ENCODE data around the gene PVR.
"Not testable (repeated sequence)": the region's sequence is repeated elsewhere in the genome, so short reads cannot be mapped to it uniquely, and the experiment has no call there.

Gene PVR

DNA sequence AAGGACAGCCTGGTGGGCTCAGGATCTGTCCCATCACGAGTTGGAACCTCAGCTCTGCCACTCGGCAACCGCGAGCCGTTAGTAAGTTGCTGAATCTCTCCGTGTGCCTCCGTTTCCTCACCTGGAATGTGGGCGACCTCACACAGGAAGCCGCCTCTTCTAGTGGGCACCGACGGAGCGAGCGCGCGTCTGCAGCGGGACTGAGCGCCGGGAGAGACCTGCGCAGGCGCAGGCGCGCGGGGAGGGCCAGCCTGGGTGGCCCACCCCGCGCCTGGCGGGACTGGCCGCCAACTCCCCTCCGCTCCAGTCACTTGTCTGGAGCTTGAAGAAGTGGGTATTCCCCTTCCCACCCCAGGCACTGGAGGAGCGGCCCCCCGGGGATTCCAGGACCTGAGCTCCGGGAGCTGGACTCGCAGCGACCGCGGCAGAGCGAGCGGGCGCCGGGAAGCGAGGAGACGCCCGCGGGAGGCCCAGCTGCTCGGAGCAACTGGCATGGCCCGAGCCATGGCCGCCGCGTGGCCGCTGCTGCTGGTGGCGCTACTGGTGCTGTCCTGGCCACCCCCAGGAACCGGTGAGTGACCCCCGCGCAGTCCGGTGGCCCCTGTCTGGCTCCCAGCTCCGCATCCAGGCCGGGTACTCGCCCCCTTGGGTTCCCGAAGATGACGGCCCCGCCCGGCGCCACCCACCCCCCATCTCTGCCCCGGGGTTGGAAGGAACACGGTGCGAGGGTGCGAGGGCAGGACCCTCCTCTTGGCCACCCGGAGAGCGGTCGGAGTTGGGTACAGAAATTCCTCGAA is at the start of gene PVR:
Gene PVR (plus strand): TSS at position 306 of the 797 bp plus-strand sequence. CDS start 187 bp downstream, at position 493.
- peak; percentile 17 to 50 (median 21) for DNase-seq (ENCODE audit: low read depth in 2 of 3, low spot score in 1 of 3)

GRCh38 chr19:44596428-44597130 is 47.1 kb upstream of the PVR start:
- DNase-seq (ENCODE audit: low read depth in 2 of 3, low spot score in 1 of 3): no peak

DNA sequence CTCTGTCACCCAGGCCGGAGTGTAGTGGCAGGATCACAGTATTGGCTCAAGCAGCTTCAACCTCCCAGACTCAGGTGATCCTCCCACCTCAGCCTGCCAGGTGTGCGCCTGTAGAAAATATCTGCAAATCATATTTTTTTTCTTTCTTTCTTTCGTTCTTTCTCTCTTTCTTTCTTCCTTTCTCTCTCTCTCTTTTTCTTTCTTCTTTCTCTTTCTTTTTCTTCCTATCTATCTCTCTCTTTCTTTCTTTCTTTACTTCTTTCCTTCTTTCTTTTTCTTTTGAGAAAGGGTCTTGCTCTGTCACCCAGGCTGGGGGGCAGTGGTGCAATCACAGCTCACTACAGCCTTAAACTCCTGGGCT is 46.6 kb upstream of the PVR start:
- DNase-seq (ENCODE audit: low read depth in 2 of 3, low spot score in 1 of 3): no peak

DNA sequence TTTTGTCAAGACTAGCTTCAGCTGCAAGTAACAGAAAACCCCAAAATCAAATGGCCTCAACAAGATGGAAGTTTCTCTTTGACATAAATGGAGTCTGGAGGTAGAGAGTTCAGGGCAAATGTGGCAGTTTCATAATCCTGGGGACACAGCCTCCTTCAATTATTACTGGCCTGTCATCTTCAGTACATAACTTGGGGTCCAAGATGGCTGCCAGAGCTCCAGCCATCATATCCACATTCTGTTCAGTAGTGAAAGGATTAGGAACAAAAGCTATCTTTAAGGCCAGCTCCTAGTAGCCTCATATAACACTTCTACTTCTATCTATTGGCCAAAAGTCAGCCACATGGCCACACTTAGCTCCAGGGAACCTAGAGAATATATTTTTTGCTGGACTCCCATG is 45.4 kb upstream of the PVR start:
- no peak for DNase-seq (ENCODE audit: low read depth in 2 of 3, low spot score in 1 of 3)

DNA sequence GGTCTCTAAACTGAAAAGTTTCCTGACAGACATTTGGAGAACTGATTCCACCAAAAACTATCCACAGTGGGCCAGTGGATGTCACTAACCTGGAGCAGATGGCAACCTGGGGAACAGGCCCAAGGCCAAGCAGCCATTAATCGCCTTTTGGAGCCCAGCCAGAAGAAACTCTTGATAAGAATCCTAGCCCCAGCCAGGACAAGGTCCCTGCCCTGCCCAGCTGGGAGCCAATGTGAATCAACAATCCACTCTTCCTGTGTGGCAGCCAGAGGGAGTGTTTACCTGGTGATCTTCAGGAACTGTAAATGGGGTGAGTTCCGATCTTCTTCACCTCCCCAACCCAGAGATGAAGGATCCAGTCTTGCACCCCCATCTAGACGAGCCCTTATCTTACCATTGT is 44.8 kb upstream of the PVR start:
- no peak for DNase-seq (ENCODE audit: low read depth in 2 of 3, low spot score in 1 of 3)

DNA sequence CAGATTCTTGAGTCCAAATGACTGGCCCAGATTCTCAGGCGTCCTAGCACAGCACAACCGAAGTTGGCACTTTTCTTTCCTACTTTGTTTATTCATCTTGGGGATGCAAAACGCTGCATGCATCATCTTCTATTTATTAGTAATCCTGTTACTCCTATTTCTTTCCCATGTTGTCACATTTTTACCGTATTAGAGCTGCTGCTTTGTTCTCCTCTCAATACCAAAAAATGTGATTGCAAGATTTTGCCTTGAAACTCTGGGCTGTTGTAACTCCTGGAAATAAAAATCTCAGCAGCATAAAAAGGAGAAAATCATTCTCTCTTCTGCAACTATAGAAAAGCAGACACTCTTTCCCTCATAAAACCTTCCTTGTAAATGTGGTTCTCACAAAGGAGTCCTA is 43.2 kb upstream of the PVR start:
- no peak for DNase-seq (ENCODE audit: low read depth in 2 of 3, low spot score in 1 of 3)

GRCh38 chr19:44602081-44602480 is 41.6 kb upstream of the PVR start:
- no peak for DNase-seq (ENCODE audit: low read depth in 2 of 3, low spot score in 1 of 3)

GRCh38 chr19:44603201-44603945 is 40.3 kb upstream of the PVR start:
- DNase-seq (ENCODE audit: low read depth in 2 of 3, low spot score in 1 of 3): no peak

DNA sequence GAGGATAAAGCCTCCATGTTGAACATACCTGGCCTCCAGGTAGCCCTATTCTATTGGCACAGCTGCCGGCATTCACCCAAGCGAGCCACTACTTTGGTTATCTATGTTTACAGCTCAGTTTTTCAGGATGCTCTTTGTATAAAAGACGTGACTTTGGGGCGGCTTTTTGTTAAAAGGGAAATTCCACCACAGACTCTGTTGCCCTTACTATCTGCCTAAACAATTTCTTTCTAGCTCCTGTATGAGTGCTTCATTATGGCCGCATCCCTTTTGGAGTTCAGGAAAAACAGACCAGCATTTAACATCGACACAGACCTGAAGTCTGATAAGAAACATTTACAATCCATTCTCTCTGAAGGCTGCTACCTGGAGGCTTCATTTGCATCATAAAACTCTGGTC is 39.5 kb upstream of the PVR start:
- no peak for DNase-seq (ENCODE audit: low read depth in 2 of 3, low spot score in 1 of 3)

- DNase-seq (ENCODE audit: low read depth in 2 of 3, low spot score in 1 of 3): no peak
These were observed 38.2 kb upstream of the PVR start for GRCh38 chr19:44605547-44605946.

- DNase-seq (ENCODE audit: low read depth in 2 of 3, low spot score in 1 of 3): no peak
These were observed 36.7 kb upstream of the PVR start for GRCh38 chr19:44607049-44607448.

GRCh38 chr19:44607917-44608316 is 35.8 kb upstream of the PVR start:
- DNase-seq (ENCODE audit: low read depth in 2 of 3, low spot score in 1 of 3): no peak

GRCh38 chr19:44608391-44608821 is 35.3 kb upstream of the PVR start:
- no peak for DNase-seq (ENCODE audit: low read depth in 2 of 3, low spot score in 1 of 3)

GRCh38 chr19:44609219-44609618 is 34.5 kb upstream of the PVR start:
- no peak for DNase-seq (ENCODE audit: low read depth in 2 of 3, low spot score in 1 of 3)

GRCh38 chr19:44610497-44610896 is 33.2 kb upstream of the PVR start:
- DNase-seq (ENCODE audit: low read depth in 2 of 3, low spot score in 1 of 3): not testable (repeated sequence)

GRCh38 chr19:44611812-44612295 is 31.9 kb upstream of the PVR start:
- no peak for DNase-seq (ENCODE audit: low read depth in 2 of 3, low spot score in 1 of 3)

GRCh38 chr19:44613295-44614178 is 30.2 kb upstream of the PVR start, which contains the start of gene IGSF23:
IGSF23 (plus strand) TSS chr19:44613563; CDS start chr19:44613646, 83 bp downstream.
- DNase-seq (ENCODE audit: low read depth in 2 of 3, low spot score in 1 of 3): no peak

DNA sequence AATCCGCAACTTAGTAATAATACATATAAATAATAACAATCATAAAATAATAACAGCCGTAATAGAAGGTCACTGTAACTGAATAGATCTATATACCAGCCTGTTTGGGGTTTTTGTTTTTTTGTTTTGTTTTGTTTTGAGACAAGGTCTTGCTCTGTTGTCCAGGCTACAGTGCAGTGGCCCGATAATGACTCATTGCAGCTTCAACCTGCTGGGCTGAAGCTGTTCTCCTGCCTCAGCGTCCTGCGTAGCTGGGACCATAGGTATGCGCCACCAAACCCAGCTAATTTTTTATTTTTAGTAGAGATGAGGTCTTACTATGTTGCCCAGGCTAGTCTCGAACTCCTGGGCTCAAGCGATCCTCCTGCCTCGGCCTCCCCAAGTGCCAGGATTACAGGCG is 29.4 kb upstream of the PVR start:
- DNase-seq (ENCODE audit: low read depth in 2 of 3, low spot score in 1 of 3): no peak

DNA sequence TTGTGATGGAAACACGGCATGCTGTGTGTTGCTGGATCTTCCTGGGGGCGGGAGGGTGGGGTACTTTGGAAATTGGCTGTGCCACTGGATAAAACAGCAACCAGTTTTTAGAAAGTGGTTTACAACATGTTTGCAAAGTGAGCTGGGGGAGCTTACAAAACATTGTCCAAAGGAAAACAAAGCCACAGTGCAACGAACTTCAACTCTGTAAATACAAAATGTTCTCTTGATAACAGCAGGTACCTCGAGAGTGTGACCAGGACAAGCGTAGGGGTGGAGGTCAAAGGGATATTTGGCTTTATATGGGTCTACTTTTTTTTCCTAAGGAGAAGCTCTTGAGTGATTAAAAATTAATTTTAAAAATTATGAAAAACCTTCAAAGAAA is 27.9 kb upstream of the PVR start:
- DNase-seq (ENCODE audit: low read depth in 2 of 3, low spot score in 1 of 3): no peak

DNA sequence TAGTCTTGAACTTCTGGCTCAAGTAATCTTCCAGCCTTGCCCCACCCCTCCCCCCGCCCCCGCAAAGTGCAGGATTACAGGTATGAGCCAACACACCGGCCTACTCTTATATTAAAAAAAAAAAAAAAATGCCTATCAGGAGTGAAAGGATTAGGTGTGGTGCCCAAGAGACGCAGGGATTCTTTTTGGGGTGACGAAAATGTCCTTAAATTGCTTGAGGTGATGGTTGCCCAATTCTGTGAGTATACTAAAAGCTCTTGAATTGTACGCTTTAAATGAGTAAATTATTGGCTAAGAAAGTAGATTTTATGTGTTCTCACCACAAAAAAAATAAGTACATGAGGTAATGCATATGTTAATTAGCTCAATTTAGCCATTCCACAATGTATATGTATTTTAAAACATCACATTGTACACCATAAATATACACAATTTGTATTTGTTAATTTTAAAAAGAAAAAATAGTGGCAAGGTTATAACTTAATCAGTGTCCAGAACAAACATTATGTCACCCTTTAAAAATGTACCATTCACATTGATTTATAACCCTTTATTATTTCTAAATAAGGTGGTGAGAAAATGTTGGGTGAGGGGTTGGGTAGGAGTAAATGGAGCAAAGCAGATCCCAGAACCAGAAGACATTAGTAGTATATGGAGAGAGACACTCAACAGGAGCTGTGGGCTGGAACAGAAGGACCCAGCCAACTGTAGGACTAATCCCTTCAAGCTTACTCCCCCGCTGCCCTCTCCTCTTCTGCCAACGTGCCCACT is 26.4 kb upstream of the PVR start:
- no peak for DNase-seq (ENCODE audit: low read depth in 2 of 3, low spot score in 1 of 3)
